GM21825 (cell line): ENCODE data around the gene PRSS38.

Source experiments
- ATAC-seq: cut with Tn5 transposase; IDR thresholded peaks from one replicate; pipeline ENCODE4 v1.9.1; 2021; ENCODE audit warnings: mild to moderate bottlenecking, moderate library complexity; ENCODE audit not compliant: unreplicated experiment

The PRSS38 gene

GRCh38 chr1:227884370-227885134 lies 69.1 kb downstream of the PRSS38 start:
- no peak for ATAC-seq

- ATAC-seq: no peak
Measured at GRCh38 chr1:227885135-227885647, 69.7 kb downstream of the PRSS38 start.

GRCh38 chr1:227885648-227886502 lies 70.4 kb downstream of the PRSS38 start:
- no peak for ATAC-seq

- ATAC-seq: no peak
Measured at GRCh38 chr1:227886503-227886961, 71.1 kb downstream of the PRSS38 start.

- ATAC-seq: no peak
Measured at GRCh38 chr1:227886993-227887696, 71.7 kb downstream of the PRSS38 start.

GRCh38 chr1:227887697-227888403 lies 72.4 kb downstream of the PRSS38 start:
- no peak for ATAC-seq

- no peak for ATAC-seq
Measured at GRCh38 chr1:227888404-227889046, 73.0 kb downstream of the PRSS38 start.

- no peak for ATAC-seq
Measured at GRCh38 chr1:227889047-227889862, 73.8 kb downstream of the PRSS38 start.

- ATAC-seq: no peak
Measured at GRCh38 chr1:227889863-227890405, 74.5 kb downstream of the PRSS38 start.

GRCh38 chr1:227890451-227891222 lies 75.2 kb downstream of the PRSS38 start:
- no peak for ATAC-seq

- ATAC-seq: no peak
Measured at GRCh38 chr1:227891223-227891954, 75.9 kb downstream of the PRSS38 start.

GRCh38 chr1:227891955-227892488 lies 76.5 kb downstream of the PRSS38 start:
- no peak for ATAC-seq

- no peak for ATAC-seq
Measured at GRCh38 chr1:227892489-227893299, 77.2 kb downstream of the PRSS38 start.

- ATAC-seq: no peak
Measured at GRCh38 chr1:227893300-227893948, 77.9 kb downstream of the PRSS38 start.

GRCh38 chr1:227893949-227894721 lies 78.7 kb downstream of the PRSS38 start:
- no peak for ATAC-seq
